Activated CD4-positive, alpha-beta T cell treated with anti-CD3 and anti-CD28 coated beads, Interleukin-10, Interleukin-2, amounts not matched to agents 100 ng/mL and 50 ng/mL, durations not matched to agents 16 hours and 8 hours (primary cell): ENCODE results near the gene BMPR1B.
"Not testable (repeated sequence)": the region's sequence is repeated elsewhere in the genome, so short reads cannot be mapped to it uniquely, and the experiment has no call there.

Source experiments
- DNase-seq: peaks from one replicate; pipeline ENCODE4 v3.0.0-alpha.2; 2020

BMPR1B gene

DNA sequence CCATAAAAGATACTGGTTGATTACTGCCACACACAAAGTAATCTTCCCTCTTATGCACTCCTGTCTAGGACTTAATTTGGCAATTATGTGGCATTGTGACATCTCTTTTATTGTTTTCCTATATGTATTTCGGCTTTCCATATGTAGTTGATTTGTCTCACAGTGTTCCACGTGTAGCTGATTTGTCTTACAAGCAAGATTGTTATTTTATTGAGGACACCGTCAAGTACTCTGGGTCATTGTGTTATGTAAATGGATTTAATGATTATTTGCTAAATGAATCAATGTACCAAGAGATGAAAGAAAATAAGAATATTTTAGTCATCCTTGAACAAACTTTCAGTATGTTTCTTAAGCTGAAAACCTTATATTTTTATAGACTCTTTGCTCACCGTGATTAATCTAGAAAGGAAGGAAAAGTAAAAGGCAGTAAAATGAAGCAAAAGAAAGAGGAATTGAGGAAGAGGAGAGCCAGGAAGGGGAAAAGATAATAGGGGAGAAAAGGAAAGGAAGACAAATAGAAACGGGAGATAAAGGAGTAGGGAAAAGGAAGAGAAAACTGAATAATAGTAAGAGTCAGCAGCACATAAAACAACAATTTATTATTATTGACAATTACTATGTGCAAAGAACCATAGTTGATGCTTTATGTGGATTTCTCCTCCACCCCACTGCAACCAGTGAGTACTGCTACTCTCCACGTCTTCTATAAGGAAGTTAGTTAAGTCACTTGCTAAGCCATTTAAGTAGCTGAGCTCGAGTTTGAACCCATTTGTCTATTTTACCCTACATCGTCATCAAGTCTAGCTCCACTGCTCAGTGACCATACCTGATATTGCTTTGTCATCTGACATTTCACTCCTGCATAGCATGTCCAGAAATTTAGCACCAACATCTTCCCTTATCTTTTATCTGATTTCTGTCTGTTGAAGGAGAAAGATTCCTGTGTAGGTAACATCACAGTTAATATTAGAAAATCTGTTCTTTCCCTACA is 336.5 kb downstream of the BMPR1B start:
- no peak for DNase-seq

DNA sequence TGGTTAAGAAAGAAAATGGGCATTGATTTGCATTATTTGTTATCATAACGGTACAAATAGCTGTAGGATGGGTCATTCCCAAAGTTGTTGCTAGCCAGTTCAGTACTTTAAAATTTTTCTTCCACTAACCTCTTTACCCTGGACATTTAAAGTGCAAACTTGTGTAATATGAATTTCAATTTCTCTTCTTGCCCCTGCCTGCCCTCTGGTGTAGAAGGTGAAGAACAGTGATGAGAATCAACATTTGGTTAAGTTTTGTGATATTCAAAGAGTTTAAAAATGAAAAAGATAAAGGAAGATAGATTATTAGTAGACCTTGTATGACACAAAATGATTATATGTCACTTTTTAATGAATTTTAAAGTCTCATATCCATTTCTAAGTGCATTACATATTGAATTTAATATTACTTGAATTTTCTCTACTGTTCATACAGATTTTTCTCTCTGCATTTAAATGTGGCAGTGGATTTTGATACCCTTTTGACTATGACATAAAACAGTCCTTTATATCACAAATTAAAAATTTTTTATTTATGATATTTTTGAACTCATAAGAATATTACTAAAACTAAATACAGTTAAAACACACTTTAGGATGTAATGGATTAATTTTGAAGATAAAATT is 337.7 kb downstream of the BMPR1B start:
- DNase-seq, result no peak

DNA sequence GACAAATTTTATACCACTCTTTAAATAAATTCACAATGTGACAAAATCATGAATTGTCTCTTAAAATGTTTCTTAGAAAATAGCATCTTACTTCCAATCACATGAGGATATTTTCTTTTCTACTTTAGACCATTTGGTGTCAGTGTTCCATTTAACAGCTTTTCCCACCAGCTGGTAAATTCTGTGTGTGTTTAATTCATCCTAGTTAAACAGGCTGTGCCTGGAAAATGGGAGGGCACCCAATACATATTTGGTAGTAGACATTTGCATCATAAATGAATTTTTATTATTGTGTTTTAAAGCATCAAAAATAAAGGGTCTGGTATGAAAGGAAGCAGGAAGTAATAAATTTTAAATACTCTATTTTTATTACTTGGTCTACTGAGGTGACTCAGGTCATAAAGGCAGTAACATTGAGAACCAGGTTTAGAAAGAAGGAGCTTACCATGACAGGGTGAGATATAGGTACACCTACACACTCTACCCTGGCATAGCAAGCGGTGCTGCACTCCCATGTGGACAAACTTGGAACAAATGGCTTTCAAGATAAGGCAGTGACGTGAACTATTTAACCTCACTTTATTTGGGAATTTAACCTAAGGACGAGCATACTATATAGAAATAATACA is 344.5 kb downstream of the BMPR1B start:
- DNase-seq, result no peak

DNA sequence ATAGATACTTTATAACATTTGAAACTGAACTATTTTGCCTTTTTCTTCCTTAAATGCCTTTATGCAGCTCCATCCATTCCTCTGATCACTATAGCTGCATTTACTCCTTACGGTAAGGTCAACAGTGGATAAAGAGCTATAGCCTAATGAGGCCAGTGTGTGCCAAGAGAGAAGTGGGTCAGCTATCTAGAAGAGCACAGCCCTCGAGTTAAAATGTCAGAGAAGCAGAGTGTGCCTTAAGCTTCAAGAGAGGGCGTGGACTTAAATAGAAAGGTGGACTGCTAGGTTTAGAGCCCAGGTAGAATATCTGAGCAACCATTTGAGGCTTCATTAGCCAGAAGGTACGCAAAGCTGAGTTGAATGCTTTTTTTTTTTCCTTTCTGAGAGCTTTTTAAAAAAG is 347.4 kb downstream of the BMPR1B start:
- no peak for DNase-seq

- no peak for DNase-seq
Measured at GRCh38 chr4:95105983-95106382, 348.2 kb downstream of the BMPR1B start.

DNA sequence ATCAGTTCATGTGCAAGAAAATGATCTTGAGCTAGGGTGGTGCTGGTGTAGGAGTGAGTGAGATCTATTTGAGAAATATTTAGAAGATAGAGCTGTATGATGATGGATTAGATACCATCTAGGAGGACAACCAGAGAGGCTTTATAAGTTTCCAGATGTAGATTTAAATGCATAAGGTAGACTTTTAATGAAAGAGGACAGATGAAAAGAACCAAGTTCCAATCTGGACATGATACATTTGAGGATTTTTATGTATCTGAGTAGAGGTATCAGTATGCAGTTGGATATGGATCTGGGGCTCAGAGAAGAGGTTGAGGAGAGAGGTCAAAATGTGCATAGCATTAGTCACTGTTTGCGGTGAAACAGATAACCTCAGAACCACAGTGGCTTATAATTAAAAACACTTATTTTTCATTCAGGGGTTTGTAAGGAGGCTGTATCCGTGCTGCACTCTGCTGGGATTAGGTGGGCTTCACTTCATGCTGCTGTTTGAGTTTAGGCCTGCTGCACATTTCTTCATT is 348.7 kb downstream of the BMPR1B start:
- no peak for DNase-seq

DNA sequence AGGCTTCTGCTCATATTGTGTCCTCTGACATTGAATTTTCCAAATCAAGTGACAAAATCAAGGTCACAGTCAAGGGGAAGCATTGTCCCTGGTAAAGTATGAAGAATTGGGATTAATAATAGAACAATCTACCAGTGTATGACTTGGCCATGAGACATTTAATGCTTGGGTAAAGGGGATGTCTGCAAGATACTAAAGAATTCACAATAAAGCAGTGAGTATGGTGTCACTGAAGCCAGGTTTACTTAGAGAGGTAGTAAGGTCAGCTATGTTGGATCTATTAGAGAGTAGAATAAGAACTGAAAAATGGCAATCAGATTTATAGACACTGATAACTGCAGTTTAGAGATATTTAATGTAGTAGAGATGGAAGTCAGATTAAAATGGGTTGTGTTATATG is 349.2 kb downstream of the BMPR1B start:
- no peak for DNase-seq

DNA sequence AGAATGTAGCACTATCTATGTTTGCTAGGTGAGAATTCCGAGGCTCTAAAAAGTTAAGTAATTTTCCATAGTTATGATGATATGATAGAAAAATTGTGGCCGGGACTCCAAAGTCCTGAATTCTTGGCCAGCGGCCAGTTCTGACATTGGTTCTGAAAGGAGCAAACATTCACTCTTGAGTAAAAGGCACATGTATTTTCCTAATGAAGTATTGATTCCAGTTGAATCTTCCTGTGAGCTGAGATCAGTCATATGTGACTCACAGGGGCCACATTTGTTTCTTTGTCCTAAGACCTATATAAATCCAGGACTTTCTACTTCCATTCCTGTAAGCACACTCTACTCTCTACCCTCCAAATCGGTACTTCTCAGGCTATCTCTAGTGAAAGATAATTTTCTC is 349.9 kb downstream of the BMPR1B start:
- no peak for DNase-seq

DNA sequence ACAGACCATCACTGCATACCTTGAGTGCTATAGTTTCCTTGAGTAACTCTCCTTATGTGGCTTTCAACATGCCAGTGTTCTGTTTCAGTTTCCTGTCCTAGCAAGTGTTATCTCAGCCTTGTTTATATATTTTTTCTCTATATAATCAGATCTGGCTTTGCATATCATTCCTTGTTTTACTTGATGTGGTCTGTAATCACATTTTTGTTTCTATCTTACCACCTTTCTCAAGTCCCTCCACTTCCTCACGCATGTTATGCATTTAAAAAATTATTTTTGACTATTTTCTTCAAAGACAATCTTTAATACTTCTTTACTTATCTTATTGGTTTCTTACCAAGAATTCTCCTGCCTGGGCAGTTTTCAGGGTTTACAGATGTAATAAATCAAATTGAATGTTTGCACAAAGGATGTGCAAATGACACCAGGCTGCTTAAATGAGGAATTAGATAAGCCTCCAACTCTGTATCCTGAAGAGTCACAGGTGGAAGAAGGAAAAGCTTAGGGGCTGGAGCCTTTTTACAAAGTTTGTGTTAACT is 351.2 kb downstream of the BMPR1B start:
- DNase-seq, result no peak

DNA sequence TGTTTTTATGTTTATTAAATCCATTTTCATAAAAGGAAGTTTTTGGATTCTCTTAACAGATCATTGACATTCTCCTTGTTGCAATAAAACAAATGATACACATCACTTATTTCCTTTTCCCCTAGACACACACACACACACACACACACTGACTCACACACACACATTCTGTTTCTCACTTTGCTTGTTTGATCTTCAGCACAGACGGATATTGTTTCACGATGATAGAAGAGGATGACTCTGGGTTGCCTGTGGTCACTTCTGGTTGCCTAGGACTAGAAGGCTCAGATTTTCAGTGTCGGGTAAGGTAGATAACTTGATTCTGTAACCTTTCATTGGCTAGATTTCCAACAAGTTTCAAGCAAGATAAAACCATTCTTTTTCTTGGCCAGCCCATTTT is 356.8 kb downstream of the BMPR1B start:
- no peak for DNase-seq

GRCh38 chr4:95118497-95118896 is 360.7 kb downstream of the BMPR1B start:
- DNase-seq, result no peak

GRCh38 chr4:95120456-95120855 is 362.7 kb downstream of the BMPR1B start:
- DNase-seq, result no peak

GRCh38 chr4:95122001-95122400 is 364.2 kb downstream of the BMPR1B start:
- no peak for DNase-seq

DNA sequence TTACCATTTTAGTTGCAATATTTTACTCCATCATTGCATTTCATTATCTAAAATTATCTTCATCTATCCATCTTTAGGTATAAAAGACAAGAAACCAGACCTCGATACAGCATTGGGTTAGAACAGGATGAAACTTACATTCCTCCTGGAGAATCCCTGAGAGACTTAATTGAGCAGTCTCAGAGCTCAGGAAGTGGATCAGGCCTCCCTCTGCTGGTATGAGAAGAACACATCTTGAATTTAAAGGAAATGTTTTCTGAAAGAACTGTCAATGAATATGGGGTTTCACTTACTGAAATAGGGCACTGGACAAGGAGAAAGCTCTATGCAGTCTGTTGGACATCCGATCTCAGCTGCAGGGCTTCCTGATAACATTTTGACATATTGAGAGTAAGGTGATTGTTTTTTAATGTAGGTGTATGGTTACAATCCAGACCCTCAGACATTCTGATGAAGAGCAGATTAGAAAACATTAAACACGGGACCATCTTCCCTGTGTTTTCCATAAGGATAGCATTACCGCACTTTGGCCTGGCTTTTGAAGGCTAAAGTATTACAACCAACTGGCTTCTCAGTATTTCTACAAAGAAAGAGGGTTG is 367.2 kb downstream of the BMPR1B start:
- no peak for DNase-seq

GRCh38 chr4:95129031-95129430 is 371.3 kb downstream of the BMPR1B start:
- DNase-seq, result no peak

DNA sequence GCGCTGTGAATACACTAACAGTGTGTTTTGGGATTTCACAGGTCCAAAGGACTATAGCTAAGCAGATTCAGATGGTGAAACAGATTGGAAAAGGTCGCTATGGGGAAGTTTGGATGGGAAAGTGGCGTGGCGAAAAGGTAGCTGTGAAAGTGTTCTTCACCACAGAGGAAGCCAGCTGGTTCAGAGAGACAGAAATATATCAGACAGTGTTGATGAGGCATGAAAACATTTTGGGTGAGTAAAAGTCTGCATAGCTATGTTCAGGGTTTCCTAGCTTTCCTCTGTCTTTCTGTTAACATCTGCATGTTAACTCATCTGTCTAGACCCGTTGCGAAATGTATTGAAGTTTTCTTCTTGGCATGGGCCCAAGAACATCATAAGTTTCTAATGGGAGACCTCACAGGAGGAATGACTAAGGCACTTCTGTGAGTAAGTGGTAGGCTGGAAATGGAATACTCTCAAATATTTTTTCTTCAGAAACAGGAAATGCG is 372.1 kb downstream of the BMPR1B start:
- DNase-seq, result no peak

GRCh38 chr4:95134016-95134415 is 376.3 kb downstream of the BMPR1B start:
- not testable (repeated sequence) for DNase-seq

DNA sequence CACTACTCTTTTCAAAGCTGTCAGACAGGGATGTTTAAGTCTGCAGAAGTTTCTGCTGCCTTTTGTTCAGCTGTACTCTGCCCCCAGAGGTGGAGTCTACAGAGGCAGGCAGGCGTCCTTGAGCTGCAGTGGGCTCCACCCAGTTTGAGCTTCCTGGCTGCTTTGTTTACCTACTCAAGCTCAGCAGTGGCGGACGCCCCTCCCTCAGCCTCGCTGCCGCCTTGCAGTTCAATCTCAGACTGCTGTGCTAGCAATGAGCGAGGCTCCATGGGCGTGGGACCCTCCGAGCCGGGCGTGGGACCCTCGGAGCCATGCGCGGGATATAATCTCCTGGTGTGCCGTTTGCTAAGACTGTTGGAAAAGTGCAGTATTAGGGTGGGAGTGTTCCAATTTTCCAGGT is 381.7 kb downstream of the BMPR1B start:
- DNase-seq, result not testable (repeated sequence)

GRCh38 chr4:95141361-95141760 is 383.6 kb downstream of the BMPR1B start:
- DNase-seq, result no peak

- no peak for DNase-seq
Measured at GRCh38 chr4:95142932-95143331, 385.2 kb downstream of the BMPR1B start.

GRCh38 chr4:95151255-95151654 is 393.5 kb downstream of the BMPR1B start:
- DNase-seq, result no peak

DNA sequence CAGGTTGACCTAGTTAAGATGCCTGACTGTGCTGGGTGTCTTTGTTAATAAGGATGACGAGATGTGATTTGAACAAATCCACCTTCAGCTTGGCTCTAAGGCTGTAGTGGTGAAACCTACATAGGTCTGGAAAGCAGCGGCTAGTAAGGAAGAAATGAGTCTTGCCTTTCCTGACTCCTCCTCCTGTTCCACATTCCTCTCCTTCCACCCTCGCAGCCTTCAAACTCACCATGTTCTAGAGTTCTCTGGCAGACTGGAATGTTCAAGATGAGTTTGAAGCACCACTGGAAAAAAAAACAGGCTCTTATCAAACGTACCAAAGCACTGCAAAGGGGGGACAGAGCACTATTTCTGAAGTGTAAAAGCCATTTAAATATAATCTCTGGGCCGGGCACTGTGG is 395.4 kb downstream of the BMPR1B start:
- DNase-seq, result no peak
